ENCODE results near the gene DHRSX.

GRCh38 chrX:2452317-2452784 is 48.4 kb downstream of the DHRSX start:
- TF ChIP-seq ZNF274 (IDR thresholded peaks at IDR 0.05; ENCODE audit: low read depth, low read length) (no peak), YY1 (IDR thresholded peaks at IDR 0.05; ENCODE audit: insufficient read depth, insufficient read length) (no peak), SUZ12 (IDR thresholded peaks at IDR 0.05; ENCODE audit: extremely low read depth, insufficient read depth, insufficient read length) (no peak)
